Tibial artery (tissue), 4 donors: Measurements from ENCODE around the gene BHLHE23.

Experiments
- DNase-seq, 2 donors: peaks; one replicate each; pipeline ENCODE4 v3.0.0-alpha.2; 2019
- H3K27ac ChIP-seq, 2 donors: fragments of 200-600 bp; sonication (generic) in 1 of 2; 1 replicate in 1 of 2; 2 replicates in 1 of 2; pipeline ENCODE4 v1.5.1; 2018 to 2019; ENCODE audit warnings: mild to moderate bottlenecking in 1 of 2
- H3K27me3 ChIP-seq, 2 donors: fragments of 200-600 bp; sonication (generic) in 1 of 2; one replicate each; pipeline versions ENCODE4 v1.5.1 to v1.6.0; 2016 to 2019
- H3K36me3 ChIP-seq, 3 donors: fragments of 200-600 bp; sonication (generic) in 2 of 3; one replicate each; pipeline ENCODE4 v1.5.1; 2016 to 2019; ENCODE audit warnings: mild to moderate bottlenecking in 2 of 3
- H3K4me1 ChIP-seq, 4 donors: fragments of 200-600 bp; sonication (generic) in 2 of 4; 1 replicate in 3 of 4; 2 replicates in 1 of 4; pipeline ENCODE4 v1.5.1; 2016 to 2019
- H3K4me3 ChIP-seq, 2 donors: fragments of 200-600 bp; sonication (generic) in 1 of 2; 1 replicate in 1 of 2; 2 replicates in 1 of 2; pipeline ENCODE4 v1.5.1; 2018 to 2019; ENCODE audit warnings: mild to moderate bottlenecking in 2 of 2
- H3K9me3 ChIP-seq, 3 donors: fragments of 200-600 bp; sonication (generic) in 1 of 3; one replicate each; pipeline ENCODE4 v1.5.1; 2016 to 2019
- CTCF ChIP-seq, 2 experiments: fragments of 200-600 bp in 1 of 2; fragments of 450-650 bp in 1 of 2; IDR thresholded peaks; one replicate each; pipeline ENCODE4 v1.5.1; 2017 to 2019; ENCODE audit warnings: antibody characterized with exemption in 2 of 2, mild to moderate bottlenecking in 1 of 2, moderate library complexity in 1 of 2
- intact Hi-C: fragments of 100-400 bp; cut with DNase I; formaldehyde crosslinking; loops from one replicate; pipeline ENCODE4 v1.15.0; 2023; ENCODE audit warnings: low total_unique reads

BHLHE23 gene

GRCh38 chr20:63005365-63005861, 1.4 kb downstream of the BHLHE23 start:
- no peaks in the 10 kb centered on the region for H3K9me3 ChIP-seq
- no peak for DNase-seq
- peaks cover 0 to 36% (median 20%) of the 10 kb centered on the region in 4 donors for H3K4me1 ChIP-seq
- peaks cover 15 to 92% of the 10 kb centered on the region in 2 donors for H3K27me3 ChIP-seq
- intact Hi-C loops, result loop anchor here (5.0 to 10.0 kb wide), 3 partner anchors 103 to 341 kb away; no protein-coding TSS in a partner anchor
- H3K4me3 ChIP-seq, result no peak overlapping the region
- no peaks in the 10 kb centered on the region for H3K36me3 ChIP-seq
- H3K27ac ChIP-seq, result no peak overlapping the region
- no peak for TF ChIP-seq CTCF (IDR thresholded peaks at IDR 0.05)

- Histone ChIP-seq H3K4me3 (no peak overlapping the region), H3K36me3 (no peaks in the 10 kb centered on the region), H3K4me1 (peaks cover 0 to 36% (median 20%) of the 10 kb centered on the region in 4 donors), H3K27ac (no peak overlapping the region), H3K9me3 (no peaks in the 10 kb centered on the region), H3K27me3 (peaks cover 15 to 91% of the 10 kb centered on the region in 2 donors)
- intact Hi-C loops, result loop anchor here (5.0 to 10.0 kb wide), 3 partner anchors 102 to 340 kb away; no protein-coding TSS in a partner anchor
- DNase-seq, result no peak
- no peak for TF ChIP-seq CTCF (IDR thresholded peaks at IDR 0.05)
Measured at GRCh38 chr20:63004607-63005364, 2.0 kb downstream of the BHLHE23 start.

GRCh38 chr20:63003546-63003945, 3.2 kb downstream of the BHLHE23 start:
- TF ChIP-seq CTCF (IDR thresholded peaks at IDR 0.05), result no peak
- peaks cover 15 to 91% of the 10 kb centered on the region in 2 donors for H3K27me3 ChIP-seq
- intact Hi-C loops, result loop anchor here (10.0 kb wide), 2 partner anchors 129 to 339 kb away; no protein-coding TSS in a partner anchor

GRCh38 chr20:63002511-63002910, 4.3 kb downstream of the BHLHE23 start:
- peaks cover 7 to 90% of the 10 kb centered on the region in 2 donors for H3K27me3 ChIP-seq

More at GRCh38 chr20:63003546-63003945, 3.2 kb downstream of the BHLHE23 start:
- peaks cover 0 to 28% (median 12%) of the 10 kb centered on the region in 4 donors for H3K4me1 ChIP-seq
- DNase-seq, result no peak
- H3K36me3 ChIP-seq, result no peaks in the 10 kb centered on the region
- H3K4me3 ChIP-seq, result no peak overlapping the region
- H3K9me3 ChIP-seq, result no peaks in the 10 kb centered on the region
- H3K27ac ChIP-seq, result no peak overlapping the region

GRCh38 chr20:63000958-63001357, 5.8 kb downstream of the BHLHE23 start:
- peaks cover 0 to 8% (median 0%) of the 10 kb centered on the region in 4 donors for H3K4me1 ChIP-seq
- DNase-seq, result no peak
- no peaks in the 10 kb centered on the region for H3K9me3 ChIP-seq
- H3K27me3 ChIP-seq, result peaks cover 0 to 90% of the 10 kb centered on the region in 2 donors
- H3K27ac ChIP-seq, result no peak overlapping the region
- intact Hi-C loops, result loop anchor here (10.0 kb wide), 2 partner anchors 126 to 336 kb away; no protein-coding TSS in a partner anchor
- no peak for TF ChIP-seq CTCF (IDR thresholded peaks at IDR 0.05)
- H3K4me3 ChIP-seq, result no peak overlapping the region
- no peaks in the 10 kb centered on the region for H3K36me3 ChIP-seq

More at GRCh38 chr20:63002511-63002910, 4.3 kb downstream of the BHLHE23 start:
- no peak overlapping the region for H3K4me3 ChIP-seq
- peaks cover 0 to 23% (median 12%) of the 10 kb centered on the region in 4 donors for H3K4me1 ChIP-seq
- no peak for TF ChIP-seq CTCF (IDR thresholded peaks at IDR 0.05)
- intact Hi-C loops, result loop anchor here (10.0 kb wide), 2 partner anchors 128 to 338 kb away; no protein-coding TSS in a partner anchor
- H3K36me3 ChIP-seq, result no peaks in the 10 kb centered on the region
- DNase-seq, result no peak
- H3K27ac ChIP-seq, result no peak overlapping the region
- H3K9me3 ChIP-seq, result no peaks in the 10 kb centered on the region
